Transverse colon (tissue), 4 donors: Measurements from ENCODE around the gene NAA20. TPM values are rescaled to one million over a fixed set of nuclear protein-coding genes. Genes with fewer than 3 reads are reported as not detected.
A peak's percentile ranks its signal among the peaks of the same experiment; 100 is the strongest.

Source experiments
- DNase-seq: peaks from one replicate; pipeline ENCODE4 v3.0.0-alpha.2; 2019
- H3K27ac ChIP-seq, 4 donors: fragments of 200-600 bp; sonication (generic); 2 replicates each; pipeline ENCODE4 v1.5.1; 2016 to 2018; ENCODE audit warnings: inconsistent platforms in 4 of 4
- H3K27me3 ChIP-seq: fragments of 200-600 bp; sonication (generic); 2 replicates; pipeline ENCODE4 v1.5.1; 2017; ENCODE audit warnings: inconsistent platforms
- H3K36me3 ChIP-seq, 4 donors: fragments of 200-600 bp; sonication (generic); 2 replicates each; pipeline ENCODE4 v1.5.1; 2017 to 2019; ENCODE audit warnings: inconsistent platforms in 4 of 4
- H3K4me1 ChIP-seq, 4 donors: fragments of 200-600 bp; sonication (generic); 2 replicates each; pipeline ENCODE4 v1.5.1; 2017 to 2020; ENCODE audit warnings: inconsistent platforms in 4 of 4
- H3K4me3 ChIP-seq, 4 donors: fragments of 200-600 bp; sonication (generic); 1 replicate in 1 of 4; 2 replicates in 3 of 4; pipeline versions ENCODE4 v1.5.1 to v1.6.1; 2017 to 2019; ENCODE audit warnings: inconsistent platforms in 4 of 4
- H3K9me3 ChIP-seq, 2 donors: fragments of 200-600 bp; sonication (generic); 2 replicates each; pipeline ENCODE4 v1.5.1; 2017 to 2019; ENCODE audit warnings: inconsistent platforms in 2 of 2
- CTCF ChIP-seq, 5 experiments: fragments of 200-600 bp in 3 of 5; fragments of 450-650 bp in 2 of 5; sonication (generic) in 3 of 5; IDR thresholded peaks; 1 replicate in 2 of 5; 2 replicates in 3 of 5; pipeline ENCODE4 v1.5.1; 2016 to 2017; ENCODE audit warnings: antibody characterized with exemption in 5 of 5, inconsistent platforms in 3 of 5, mild to moderate bottlenecking in 2 of 5, moderate library complexity in 1 of 5
- EP300 ChIP-seq: sonication (generic); formaldehyde crosslinking; IDR thresholded peaks from one replicate; pipeline ENCODE4 v1.6.1; 2017; ENCODE audit warnings: antibody characterized with exemption, low read depth
- POLR2A ChIP-seq: fragments of 450-650 bp; IDR thresholded peaks from one replicate; pipeline ENCODE4 v1.6.1; 2016; ENCODE audit warnings: antibody characterized with exemption, mild to moderate bottlenecking, moderate library complexity
- POLR2AphosphoS5 ChIP-seq, 3 donors: sonication (generic); formaldehyde crosslinking; IDR thresholded peaks; one replicate each; pipeline ENCODE4 v1.6.1; 2016; ENCODE audit warnings: antibody characterized with exemption in 3 of 3
- WGBS, 2 donors: methylation state at CpG; one replicate each; pipeline ENCODE4 v1.1.5; 2018; ENCODE audit warnings: low coverage in 1 of 2; 5-methylcytosine and 5-hydroxymethylcytosine counted together
- in situ Hi-C, 4 donors: fragments of 200-750 bp; cut with MboI; loops; one replicate each; pipeline versions ENCODE4 v1.15.0 to v1.15.1; 2017; ENCODE audit warnings: low sequenced_read_pairs in 3 of 4, low pct_ligation_motif_present in 1 of 4, low pct_unique_long_range_greater_than_20kb in 1 of 4
- intact Hi-C: fragments of 100-400 bp; cut with DNase I; formaldehyde crosslinking; loops from one replicate; pipeline ENCODE4 v1.15.1; 2023; ENCODE audit warnings: low total_unique reads
- total RNA-seq, 4 donors: library from RNA; depleted of rRNA; stranded (reverse); fragments of >200 nt; gene quantifications; one replicate each; pipeline ENCODE4 v1.1.0, GENCODE V29; 2016

NAA20 gene
- total RNA-seq, 4 donors from 2014 or later: 26.5 to 58.0 (median 32.7) TPM

- in situ Hi-C loops: loop anchor here in 3 of 4 donors (5.0 to 10.0 kb wide), 3 partner anchors 221 to 321 kb away; no protein-coding TSS in a partner anchor
These were observed 11.8 kb upstream of the NAA20 start for GRCh38 chr20:20005342-20005741.

GRCh38 chr20:20009784-20010253 lies 7.3 kb upstream of the NAA20 start:
- Histone ChIP-seq H3K9me3 (no peaks in the 10 kb centered on the region), H3K36me3 (no peaks in the 10 kb centered on the region), H3K4me1 (peaks cover 8 to 43% (median 13%) of the 10 kb centered on the region in 4 donors), H3K27ac (peak overlapping the region; percentile 56 to 73 (median 68)), H3K4me3 (no peak overlapping the region), H3K27me3 (no peaks in the 10 kb centered on the region)
- intact Hi-C loops (no loop called here), in situ Hi-C loops (loop anchor here in 3 of 4 donors (5.0 to 10.0 kb wide), 3 partner anchors 225 to 325 kb away; no protein-coding TSS in a partner anchor)
- TF ChIP-seq POLR2A: no peak
- TF ChIP-seq EP300: no peak
- TF ChIP-seq POLR2AphosphoS5 (IDR thresholded peaks at IDR 0.05): no peak
- no peak for TF ChIP-seq CTCF (IDR thresholded peaks at IDR 0.05)
- 72 to 80% methylated on average over 2 to 14 of the region's 14 CpGs for WGBS, 2 donors
- no peak for DNase-seq

More at GRCh38 chr20:20005342-20005741, 11.8 kb upstream of the NAA20 start:
- peaks cover 10 to 35% (median 15%) of the 10 kb centered on the region in 4 donors for H3K4me1 ChIP-seq
- H3K9me3 ChIP-seq: no peaks in the 10 kb centered on the region
- no peak overlapping the region for H3K4me3 ChIP-seq
- intact Hi-C loops: no loop called here
- DNase-seq: no peak
- no peaks in the 10 kb centered on the region for H3K27me3 ChIP-seq
- H3K27ac ChIP-seq: no peak overlapping the region
- peaks cover 0 to 6% (median 3%) of the 10 kb centered on the region in 4 donors for H3K36me3 ChIP-seq
- no peak for TF ChIP-seq CTCF (IDR thresholded peaks at IDR 0.05)
- TF ChIP-seq EP300: no peak
- TF ChIP-seq POLR2A: no peak
- 68 to 72% methylated on average over 4 to 7 of the region's 7 CpGs for WGBS, 2 donors

- WGBS, 2 donors: 13 to 23% methylated on average over 3 to 4 of the region's 4 CpGs
- Histone ChIP-seq H3K27ac (peak overlapping the region; percentile 56 to 73 (median 68)), H3K27me3 (no peaks in the 10 kb centered on the region), H3K36me3 (no peaks in the 10 kb centered on the region), H3K4me3 (no peak overlapping the region), H3K9me3 (no peaks in the 10 kb centered on the region), H3K4me1 (peaks cover 8 to 43% (median 13%) of the 10 kb centered on the region in 4 donors)
- in situ Hi-C loops (no loop called here), intact Hi-C loops (no loop called here)
- DNase-seq: no peak
- TF ChIP-seq POLR2A: no peak
- TF ChIP-seq POLR2AphosphoS5 (IDR thresholded peaks at IDR 0.05): peak; percentile 37 to 75 (median 57)
These were observed 6.3 kb upstream of the NAA20 start for GRCh38 chr20:20010639-20011500.

GRCh38 chr20:20012541-20012940 lies 4.6 kb upstream of the NAA20 start:
- intact Hi-C loops (no loop called here), in situ Hi-C loops (no loop called here)
- Histone ChIP-seq H3K36me3 (no peaks in the 10 kb centered on the region), H3K27ac (no peak overlapping the region), H3K9me3 (no peaks in the 10 kb centered on the region), H3K4me1 (peaks cover 8 to 48% (median 15%) of the 10 kb centered on the region in 4 donors), H3K4me3 (no peak overlapping the region), H3K27me3 (no peaks in the 10 kb centered on the region)
- TF ChIP-seq POLR2AphosphoS5 (IDR thresholded peaks at IDR 0.05) (no peak), CTCF (IDR thresholded peaks at IDR 0.05) (no peak), POLR2A (no peak), EP300 (no peak)
- WGBS, 2 donors: 71% methylated on average over 2 of the region's 2 CpGs; no CpG with 5 or more reads in 1 of the 2 donors
- no peak for DNase-seq
